GM19372 (cell line): Measurements from ENCODE around the gene NRXN3.

Experiments
- ATAC-seq: cut with Tn5 transposase; IDR thresholded peaks from one replicate; pipeline ENCODE4 v1.9.1; 2021; ENCODE audit warnings: mild to moderate bottlenecking, low read depth, moderate library complexity; ENCODE audit not compliant: unreplicated experiment

The NRXN3 gene

GRCh38 chr14:78857974-78858373 is 687.8 kb downstream of the NRXN3 start:
- ATAC-seq, result no peak

GRCh38 chr14:78863143-78863542 is 693.0 kb downstream of the NRXN3 start:
- no peak for ATAC-seq

GRCh38 chr14:78872837-78873236 is 702.7 kb downstream of the NRXN3 start:
- ATAC-seq, result no peak

GRCh38 chr14:78873581-78873980 is 703.4 kb downstream of the NRXN3 start:
- no peak for ATAC-seq

- ATAC-seq, result no peak
These were observed 704.9 kb downstream of the NRXN3 start for GRCh38 chr14:78875049-78875448.

- ATAC-seq, result no peak
These were observed 715.7 kb downstream of the NRXN3 start for GRCh38 chr14:78885884-78886283.

- ATAC-seq, result no peak
These were observed 727.3 kb downstream of the NRXN3 start for GRCh38 chr14:78897443-78897842.

- no peak for ATAC-seq
These were observed 731.9 kb downstream of the NRXN3 start for GRCh38 chr14:78902010-78902623.

GRCh38 chr14:78904094-78904493 is 733.9 kb downstream of the NRXN3 start:
- no peak for ATAC-seq

- no peak for ATAC-seq
These were observed 747.3 kb downstream of the NRXN3 start for GRCh38 chr14:78917462-78917861.

GRCh38 chr14:78921856-78922255 is 751.7 kb downstream of the NRXN3 start:
- ATAC-seq, result no peak

GRCh38 chr14:78927261-78927660 is 757.1 kb downstream of the NRXN3 start:
- ATAC-seq, result no peak

- ATAC-seq, result no peak
These were observed 763.0 kb downstream of the NRXN3 start for GRCh38 chr14:78933166-78933565.

- no peak for ATAC-seq
These were observed 763.9 kb downstream of the NRXN3 start for GRCh38 chr14:78933948-78934524.

GRCh38 chr14:78946949-78947348 is 776.8 kb downstream of the NRXN3 start:
- ATAC-seq, result no peak

- ATAC-seq, result no peak
These were observed 777.5 kb downstream of the NRXN3 start for GRCh38 chr14:78947681-78948080.

GRCh38 chr14:78950649-78951048 is 780.5 kb downstream of the NRXN3 start:
- ATAC-seq, result no peak

- no peak for ATAC-seq
These were observed 781.4 kb downstream of the NRXN3 start for GRCh38 chr14:78951602-78952001.

- ATAC-seq, result peak; percentile 72
These were observed 789.6 kb downstream of the NRXN3 start for GRCh38 chr14:78959674-78960264.

- no peak for ATAC-seq
These were observed 797.1 kb downstream of the NRXN3 start for GRCh38 chr14:78967111-78967809.

GRCh38 chr14:78968265-78968664 is 798.1 kb downstream of the NRXN3 start:
- no peak for ATAC-seq

- ATAC-seq, result no peak
These were observed 800.5 kb downstream of the NRXN3 start for GRCh38 chr14:78970677-78971076.
